ENCODE measurements around the gene RGS7.
"Not testable (repeated sequence)": the region's sequence is repeated elsewhere in the genome, so short reads cannot be mapped to it uniquely, and the experiment has no call there.

RGS7 gene

GRCh38 chr1:241299347-241299746 lies 57.7 kb downstream of the RGS7 start:
- Histone ChIP-seq H3K9ac (ENCODE audit: low read depth, low read length, poor library complexity, severe bottlenecking) (no peak overlapping the region), H2AFZ (ENCODE audit: low read length) (no peak overlapping the region), H3K79me2 (ENCODE audit: insufficient read depth, low read length) (no peaks in the 10 kb centered on the region), H3K9me3 (ENCODE audit: insufficient read depth, low read depth, low read length) (0 out of 2 replicates have a peak, but pooled peaks cover 2% of the 10 kb centered on the region), H3F3A (ENCODE audit: low read depth) (no peaks in the 10 kb centered on the region), H3K36me3 (ENCODE audit: insufficient read depth, low read length) (no peaks in the 10 kb centered on the region), H3K4me3 (ENCODE audit: low read length, poor library complexity, severe bottlenecking) (no peak overlapping the region), H3K4me1 (ENCODE audit: insufficient read depth, low read length, poor library complexity, severe bottlenecking) (no peaks in the 10 kb centered on the region), H3K9me2 (replicated peaks; ENCODE audit: low read depth, low read length) (no peaks in the 10 kb centered on the region), H3K27me3 (ENCODE audit: insufficient read depth, low read length, poor library complexity, severe bottlenecking) (no peaks in the 10 kb centered on the region), H4K20me1 (ENCODE audit: insufficient read depth, low read length, poor library complexity, severe bottlenecking) (no peaks in the 10 kb centered on the region), H3K4me2 (ENCODE audit: low read depth, low read length, poor library complexity, severe bottlenecking) (no peak overlapping the region)
- TF ChIP-seq EZH2phosphoT487 (IDR thresholded peaks at IDR 0.05; ENCODE audit: borderline replicate concordance): no peak
- TF ChIP-seq CTCF (conservative IDR thresholded peaks at IDR 0.05; ENCODE audit: low read length): no peak

GRCh38 chr1:241292973-241293372 lies 64.0 kb downstream of the RGS7 start:
- TF ChIP-seq EZH2phosphoT487 (IDR thresholded peaks at IDR 0.05; ENCODE audit: borderline replicate concordance) (no peak), CTCF (conservative IDR thresholded peaks at IDR 0.05; ENCODE audit: low read length) (no peak)
- H3F3A ChIP-seq (ENCODE audit: low read depth): no peaks in the 10 kb centered on the region
- H3K4me3 ChIP-seq (ENCODE audit: low read length, poor library complexity, severe bottlenecking): no peak overlapping the region

GRCh38 chr1:241291548-241291947 lies 65.5 kb downstream of the RGS7 start:
- not testable (repeated sequence) for H3K4me3 ChIP-seq (ENCODE audit: low read length, poor library complexity, severe bottlenecking); H3K4me1 ChIP-seq (ENCODE audit: insufficient read depth, low read length, poor library complexity, severe bottlenecking); H3F3A ChIP-seq (ENCODE audit: low read depth); H2AFZ ChIP-seq (ENCODE audit: low read length); H4K20me1 ChIP-seq (ENCODE audit: insufficient read depth, low read length, poor library complexity, severe bottlenecking); H3K9me3 ChIP-seq (ENCODE audit: insufficient read depth, low read depth, low read length); H3K9me2 ChIP-seq (replicated peaks; ENCODE audit: low read depth, low read length); H3K79me2 ChIP-seq (ENCODE audit: insufficient read depth, low read length); H3K9ac ChIP-seq (ENCODE audit: low read depth, low read length, poor library complexity, severe bottlenecking); H3K4me2 ChIP-seq (ENCODE audit: low read depth, low read length, poor library complexity, severe bottlenecking); H3K27me3 ChIP-seq (ENCODE audit: insufficient read depth, low read length, poor library complexity, severe bottlenecking); H3K36me3 ChIP-seq (ENCODE audit: insufficient read depth, low read length)

More at GRCh38 chr1:241292973-241293372, 64.0 kb downstream of the RGS7 start:
- Histone ChIP-seq H3K27me3 (ENCODE audit: insufficient read depth, low read length, poor library complexity, severe bottlenecking) (no peaks in the 10 kb centered on the region), H3K9me3 (ENCODE audit: insufficient read depth, low read depth, low read length) (no peaks in the 10 kb centered on the region), H3K9me2 (replicated peaks; ENCODE audit: low read depth, low read length) (no peaks in the 10 kb centered on the region), H3K4me1 (ENCODE audit: insufficient read depth, low read length, poor library complexity, severe bottlenecking) (no peaks in the 10 kb centered on the region), H3K4me2 (ENCODE audit: low read depth, low read length, poor library complexity, severe bottlenecking) (no peak overlapping the region), H3K9ac (ENCODE audit: low read depth, low read length, poor library complexity, severe bottlenecking) (no peak overlapping the region), H3K36me3 (ENCODE audit: insufficient read depth, low read length) (no peaks in the 10 kb centered on the region), H4K20me1 (ENCODE audit: insufficient read depth, low read length, poor library complexity, severe bottlenecking) (no peaks in the 10 kb centered on the region), H3K79me2 (ENCODE audit: insufficient read depth, low read length) (no peaks in the 10 kb centered on the region), H2AFZ (ENCODE audit: low read length) (no peak overlapping the region)

- Histone ChIP-seq H2AFZ (ENCODE audit: low read length) (no peak overlapping the region), H3K79me2 (ENCODE audit: insufficient read depth, low read length) (no peaks in the 10 kb centered on the region), H3K4me2 (ENCODE audit: low read depth, low read length, poor library complexity, severe bottlenecking) (no peak overlapping the region), H3K4me1 (ENCODE audit: insufficient read depth, low read length, poor library complexity, severe bottlenecking) (no peaks in the 10 kb centered on the region), H3K4me3 (ENCODE audit: low read length, poor library complexity, severe bottlenecking) (no peak overlapping the region), H3K9me3 (ENCODE audit: insufficient read depth, low read depth, low read length) (peaks cover 9% of the 10 kb centered on the region; the same call in 1 of the 2 replicates), H3K9ac (ENCODE audit: low read depth, low read length, poor library complexity, severe bottlenecking) (no peak overlapping the region), H3F3A (ENCODE audit: low read depth) (no peaks in the 10 kb centered on the region), H3K27me3 (ENCODE audit: insufficient read depth, low read length, poor library complexity, severe bottlenecking) (no peaks in the 10 kb centered on the region), H4K20me1 (ENCODE audit: insufficient read depth, low read length, poor library complexity, severe bottlenecking) (no peaks in the 10 kb centered on the region), H3K36me3 (ENCODE audit: insufficient read depth, low read length) (no peaks in the 10 kb centered on the region), H3K9me2 (replicated peaks; ENCODE audit: low read depth, low read length) (no peaks in the 10 kb centered on the region)
- TF ChIP-seq CTCF (conservative IDR thresholded peaks at IDR 0.05; ENCODE audit: low read length) (no peak), EZH2phosphoT487 (IDR thresholded peaks at IDR 0.05; ENCODE audit: borderline replicate concordance) (no peak)
These were observed 70.5 kb downstream of the RGS7 start for GRCh38 chr1:241286486-241286885.
